ENCODE measurements around the gene PEX5L.
"Not testable (repeated sequence)": the region's sequence is repeated elsewhere in the genome, so short reads cannot be mapped to it uniquely, and the experiment has no call there.

Gene PEX5L

GRCh38 chr3:179796421-179796820 is 240.3 kb downstream of the PEX5L start:
- in situ Hi-C loops (cut with MboI; ENCODE audit: low sequenced_read_pairs): no loop called here

- in situ Hi-C loops (cut with MboI; ENCODE audit: low sequenced_read_pairs): no loop called here
Observed at GRCh38 chr3:179794355-179794754, 242.4 kb downstream of the PEX5L start.

GRCh38 chr3:179791793-179792192 is 244.9 kb downstream of the PEX5L start:
- in situ Hi-C loops (cut with MboI; ENCODE audit: low sequenced_read_pairs): no loop called here

GRCh38 chr3:179788996-179789395 is 247.7 kb downstream of the PEX5L start:
- in situ Hi-C loops (cut with MboI; ENCODE audit: low sequenced_read_pairs): no loop called here

- in situ Hi-C loops (cut with MboI; ENCODE audit: low sequenced_read_pairs): not testable (repeated sequence)
Observed at GRCh38 chr3:179782841-179783240, 253.9 kb downstream of the PEX5L start.

- in situ Hi-C loops (cut with MboI; ENCODE audit: low sequenced_read_pairs): no loop called here
Observed at GRCh38 chr3:179775416-179776122, 261.2 kb downstream of the PEX5L start.

GRCh38 chr3:179772297-179772696 is 264.4 kb downstream of the PEX5L start:
- in situ Hi-C loops (cut with MboI; ENCODE audit: low sequenced_read_pairs): no loop called here

- in situ Hi-C loops (cut with MboI; ENCODE audit: low sequenced_read_pairs): no loop called here
Observed at GRCh38 chr3:179771797-179772196, 264.9 kb downstream of the PEX5L start.

- in situ Hi-C loops (cut with MboI; ENCODE audit: low sequenced_read_pairs): no loop called here
Observed at GRCh38 chr3:179769411-179770247, 267.1 kb downstream of the PEX5L start.

GRCh38 chr3:179768080-179768479 is 268.7 kb downstream of the PEX5L start:
- in situ Hi-C loops (cut with MboI; ENCODE audit: low sequenced_read_pairs): no loop called here

GRCh38 chr3:179766416-179767133 is 270.2 kb downstream of the PEX5L start:
- in situ Hi-C loops (cut with MboI; ENCODE audit: low sequenced_read_pairs): no loop called here

GRCh38 chr3:179765396-179765795 is 271.3 kb downstream of the PEX5L start:
- in situ Hi-C loops (cut with MboI; ENCODE audit: low sequenced_read_pairs): no loop called here

GRCh38 chr3:179760944-179761343 is 275.8 kb downstream of the PEX5L start:
- in situ Hi-C loops (cut with MboI; ENCODE audit: low sequenced_read_pairs): no loop called here

GRCh38 chr3:179750720-179751328 is 285.9 kb downstream of the PEX5L start:
- in situ Hi-C loops (cut with MboI; ENCODE audit: low sequenced_read_pairs): no loop called here

GRCh38 chr3:179745716-179746115 is 291.0 kb downstream of the PEX5L start:
- in situ Hi-C loops (cut with MboI; ENCODE audit: low sequenced_read_pairs): no loop called here

- in situ Hi-C loops (cut with MboI; ENCODE audit: low sequenced_read_pairs): no loop called here
Observed at GRCh38 chr3:179745079-179745478, 291.7 kb downstream of the PEX5L start.

Measured in hTERT RPE-1 (cell line).